Hypothalamus (tissue), 51 donors: ENCODE results near the gene LTC4S.
"Not testable (repeated sequence)": the region's sequence is repeated elsewhere in the genome, so short reads cannot be mapped to it uniquely, and the experiment has no call there.

Experiments used
- DNase-seq, 51 donors: peaks; one replicate each; lab custom pipeline; 2025; lab: John Stamatoyannopoulos, UW

LTC4S gene

DNA sequence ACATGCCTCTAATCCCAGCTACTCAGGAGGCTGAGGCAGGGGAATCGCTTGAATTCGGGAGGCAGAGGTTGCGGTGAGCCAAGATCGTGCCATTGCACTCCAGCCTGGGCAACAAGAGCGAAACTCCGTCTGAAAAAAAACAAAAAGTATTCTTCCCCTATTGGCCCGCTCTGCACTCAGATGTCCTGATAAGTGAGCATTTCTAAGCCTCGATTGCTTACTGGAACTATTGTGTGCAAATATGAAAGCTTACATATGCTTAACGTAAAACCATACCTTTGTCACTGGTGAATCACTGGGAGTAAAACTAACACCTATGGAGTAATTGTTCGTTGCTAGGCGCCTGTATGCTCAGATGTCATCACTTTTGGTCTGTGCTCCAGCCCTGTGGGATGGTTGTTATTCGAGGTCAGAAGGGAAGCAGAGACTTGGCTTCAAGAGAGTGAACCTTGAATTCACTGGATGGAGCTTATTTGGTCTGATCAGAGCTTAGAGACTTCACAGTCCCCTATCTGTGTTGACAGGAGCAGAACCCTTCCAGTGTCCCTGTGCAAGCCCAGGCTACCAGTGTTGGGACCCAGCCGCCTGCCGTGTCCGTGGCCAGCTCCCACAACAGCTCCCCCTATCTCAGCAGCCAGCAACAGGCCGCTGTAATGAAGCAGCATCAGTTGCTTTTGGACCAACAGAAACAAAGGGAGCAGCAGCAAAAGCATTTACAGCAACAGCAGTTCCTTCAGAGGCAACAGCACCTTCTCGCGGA lies 25.3 kb upstream of the LTC4S start:
- no peak for DNase-seq

GRCh38 chr5:179769271-179769670 lies 24.5 kb upstream of the LTC4S start:
- DNase-seq: no peak

GRCh38 chr5:179769796-179770195 lies 24.0 kb upstream of the LTC4S start:
- DNase-seq: no peak

- DNase-seq: no peak
Measured at GRCh38 chr5:179771311-179771895, 22.4 kb upstream of the LTC4S start.

- DNase-seq: no peak
Measured at GRCh38 chr5:179772351-179772750, 21.4 kb upstream of the LTC4S start.

DNA sequence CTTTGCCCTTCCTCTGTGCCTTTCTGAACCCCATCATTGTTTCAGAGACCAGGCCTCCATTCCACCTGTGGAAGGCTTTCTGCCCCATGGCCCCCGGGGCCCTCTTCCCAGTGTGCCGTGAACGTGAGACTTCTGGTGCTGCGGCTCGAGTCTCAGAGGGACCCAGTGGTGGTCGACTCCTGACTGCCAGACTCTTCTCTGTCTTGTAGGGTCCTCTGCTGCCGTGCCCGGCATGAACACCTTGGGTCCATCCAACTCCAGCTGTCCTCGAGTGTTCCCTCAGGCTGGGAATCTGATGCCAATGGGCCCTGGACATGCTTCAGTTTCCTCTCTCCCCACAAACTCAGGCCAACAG lies 20.1 kb upstream of the LTC4S start:
- DNase-seq: no peak

- no peak for DNase-seq
Measured at GRCh38 chr5:179774442-179774841, 19.3 kb upstream of the LTC4S start.

- no peak for DNase-seq
Measured at GRCh38 chr5:179776411-179776938, 17.3 kb upstream of the LTC4S start.

- no peak for DNase-seq
Measured at GRCh38 chr5:179777456-179777855, 16.3 kb upstream of the LTC4S start.

DNA sequence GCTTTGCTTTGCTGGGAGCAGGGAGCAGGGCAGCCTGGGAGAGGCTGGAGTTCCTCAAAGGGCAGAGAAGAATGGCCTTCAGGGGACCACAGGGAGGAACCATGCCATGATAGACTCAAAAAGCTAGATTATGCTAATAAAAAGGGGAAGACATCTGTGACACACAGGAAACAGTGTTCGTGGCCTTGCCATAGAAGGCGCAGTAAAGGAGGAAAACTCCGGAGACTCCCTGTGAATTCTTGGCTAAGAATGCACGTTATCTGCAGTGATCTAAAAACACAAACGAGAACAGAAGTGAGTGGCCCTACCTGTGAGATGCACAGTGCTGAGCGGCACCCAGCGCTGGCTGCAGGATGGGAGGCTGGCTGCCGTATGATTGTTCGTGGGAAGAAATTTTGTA lies 15.9 kb upstream of the LTC4S start:
- no peak for DNase-seq

DNA sequence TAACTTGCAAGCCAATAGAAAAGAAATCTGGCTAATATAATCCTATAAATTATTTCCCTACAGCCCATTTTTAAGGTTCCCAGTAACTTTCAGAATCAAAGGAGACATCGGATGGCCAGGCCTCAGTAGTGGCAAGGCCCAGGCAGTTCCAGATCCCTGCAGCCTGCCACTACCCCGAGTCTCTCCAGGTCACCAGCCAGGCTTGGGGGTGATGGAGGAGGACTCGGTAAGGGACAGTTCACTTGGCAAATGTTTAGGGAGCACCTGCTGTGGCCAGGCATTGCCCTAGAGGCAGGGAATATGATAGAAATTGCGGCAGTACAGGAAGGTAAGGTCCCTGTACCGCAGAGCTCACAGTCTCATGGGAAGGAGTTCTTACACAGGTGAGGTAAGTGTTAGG lies 15.2 kb upstream of the LTC4S start:
- DNase-seq: no peak

DNA sequence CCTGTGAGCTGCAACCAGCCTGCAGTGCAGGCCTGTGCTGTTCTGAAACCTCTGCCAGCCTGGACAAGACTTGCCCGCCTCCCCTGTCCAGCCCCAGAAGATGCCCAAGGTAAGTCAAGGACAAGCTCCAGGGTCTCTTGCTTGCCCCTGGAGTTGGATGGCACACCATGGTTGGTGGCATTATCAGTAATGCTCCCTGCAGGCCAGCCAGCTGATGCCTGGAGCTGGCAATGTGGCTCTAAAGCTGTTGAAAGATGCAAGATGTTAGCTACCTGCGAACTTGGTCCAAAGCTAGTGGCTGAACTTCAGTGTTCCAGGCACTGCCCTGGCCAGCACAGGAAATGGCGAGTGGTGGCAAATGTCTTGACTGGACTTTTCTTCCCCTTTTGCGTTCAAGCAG lies 14.0 kb upstream of the LTC4S start:
- DNase-seq: no peak

DNA sequence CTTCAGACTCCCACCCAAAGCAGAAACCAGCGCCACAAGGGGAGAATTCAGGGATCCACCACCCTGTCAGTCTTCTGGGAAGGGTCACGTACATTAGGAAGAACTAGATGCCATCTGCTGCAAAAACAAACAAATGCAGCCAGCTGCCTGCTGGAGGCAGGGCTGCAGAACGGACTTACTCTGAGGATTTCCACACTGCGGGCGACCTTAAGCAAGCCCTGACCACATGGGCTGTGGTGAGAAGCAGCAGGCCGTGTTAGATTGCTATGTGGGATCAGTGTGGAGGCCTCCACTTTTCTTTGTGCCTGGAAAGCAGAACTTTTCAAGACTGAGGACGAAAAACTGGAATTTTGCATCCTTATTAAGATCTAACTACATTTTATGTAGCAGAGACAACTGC lies 13.4 kb upstream of the LTC4S start:
- no peak for DNase-seq

DNA sequence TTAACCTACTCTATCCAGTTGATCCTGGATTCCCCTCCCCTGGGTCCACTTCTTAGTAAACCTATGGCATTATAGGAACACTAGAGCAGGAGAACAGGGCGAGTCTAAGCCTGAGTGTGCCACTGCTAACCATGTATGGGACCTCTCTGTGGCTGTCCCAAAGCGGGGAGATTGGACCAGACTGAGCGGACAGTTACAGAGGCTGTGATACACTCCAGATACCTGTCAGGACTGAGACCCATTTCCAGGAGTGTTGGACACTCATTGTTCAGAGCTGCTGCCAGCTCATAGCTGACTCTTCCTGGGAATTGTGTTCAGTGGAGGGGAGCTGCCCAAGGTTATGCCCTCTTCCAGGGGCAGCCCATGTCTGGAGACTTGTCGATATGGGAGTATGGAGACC lies 11.9 kb upstream of the LTC4S start:
- no peak for DNase-seq

DNA sequence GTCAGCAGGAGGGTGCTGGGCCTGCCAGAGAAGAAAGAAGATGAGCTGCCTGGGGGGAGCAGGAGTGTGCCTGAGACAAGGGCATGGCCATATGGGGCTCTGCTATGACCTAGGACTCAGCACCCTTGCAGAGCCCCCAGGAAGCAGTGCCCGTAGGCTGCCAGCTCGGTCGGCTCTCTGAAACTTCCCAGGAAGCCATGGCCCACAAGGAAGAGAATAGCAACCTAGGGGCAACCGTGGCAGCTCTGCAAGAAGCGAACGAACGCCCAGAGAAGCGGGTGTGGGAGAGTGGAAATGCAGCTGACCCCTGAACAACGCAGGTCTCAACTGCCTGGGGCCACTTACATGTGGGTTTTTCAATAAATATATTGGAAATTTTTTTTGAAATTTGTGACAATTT lies 10.7 kb upstream of the LTC4S start:
- DNase-seq: no peak

DNA sequence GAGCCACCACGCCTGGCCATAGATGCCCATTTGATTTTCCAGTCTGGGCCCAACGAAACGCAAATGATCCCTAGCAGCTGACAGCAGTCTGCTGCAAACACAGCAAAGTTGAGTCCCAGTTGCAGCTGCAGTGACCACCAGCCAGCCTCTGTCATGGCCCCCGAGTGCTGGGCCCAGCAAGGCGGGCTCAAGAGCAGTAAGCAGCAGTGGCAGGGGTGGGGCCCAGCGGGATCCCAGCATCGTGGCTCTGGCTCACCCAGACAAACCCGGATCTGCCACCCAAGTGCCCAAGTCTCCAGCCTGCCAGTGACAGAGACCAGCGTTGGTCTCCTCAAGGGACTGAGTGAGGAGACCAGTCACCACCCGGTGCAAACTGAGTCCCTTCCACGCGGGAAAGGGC lies 6.9 kb upstream of the LTC4S start:
- no peak for DNase-seq

GRCh38 chr5:179788193-179788854 lies 5.5 kb upstream of the LTC4S start:
- no peak for DNase-seq

- not testable (repeated sequence) for DNase-seq
Measured at GRCh38 chr5:179789278-179789677, 4.5 kb upstream of the LTC4S start.

DNA sequence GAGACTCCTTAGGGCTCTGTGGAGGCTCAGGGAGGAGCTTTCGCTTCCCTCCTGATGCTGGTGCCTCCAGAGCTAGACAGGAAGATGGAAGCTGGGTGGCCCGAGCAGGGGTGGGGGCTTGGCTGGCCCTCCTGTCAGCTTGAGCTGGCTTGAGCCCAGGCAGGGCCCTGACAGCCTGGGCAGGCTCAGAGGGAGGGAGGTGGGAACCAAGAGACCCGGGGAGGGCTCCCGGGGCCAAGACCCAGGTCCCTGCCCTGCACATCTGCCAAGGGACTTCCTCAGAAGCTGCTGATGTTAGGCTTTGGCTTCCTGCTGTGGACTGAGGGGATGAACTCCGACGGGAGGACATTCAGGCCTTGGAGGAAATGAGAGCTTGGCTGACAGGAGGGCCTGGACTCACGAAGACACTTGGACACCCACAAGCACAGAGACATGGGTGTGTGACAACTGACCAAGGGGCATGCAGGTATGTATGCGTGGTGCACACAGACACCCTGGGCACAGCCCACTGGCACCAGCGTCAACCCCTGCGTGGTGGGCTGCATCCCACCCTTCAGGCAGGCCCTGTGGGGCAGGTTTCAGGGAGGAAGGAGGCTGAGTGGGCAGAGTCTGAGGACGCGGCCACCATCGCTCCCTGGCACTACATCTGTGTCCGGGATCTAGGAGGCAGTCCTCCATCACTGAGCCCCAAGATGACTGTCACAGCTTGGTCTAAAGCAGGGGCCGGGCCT lies 1.7 kb upstream of the LTC4S start:
- DNase-seq: peak in 1 of 51 donors; percentile 10

DNA sequence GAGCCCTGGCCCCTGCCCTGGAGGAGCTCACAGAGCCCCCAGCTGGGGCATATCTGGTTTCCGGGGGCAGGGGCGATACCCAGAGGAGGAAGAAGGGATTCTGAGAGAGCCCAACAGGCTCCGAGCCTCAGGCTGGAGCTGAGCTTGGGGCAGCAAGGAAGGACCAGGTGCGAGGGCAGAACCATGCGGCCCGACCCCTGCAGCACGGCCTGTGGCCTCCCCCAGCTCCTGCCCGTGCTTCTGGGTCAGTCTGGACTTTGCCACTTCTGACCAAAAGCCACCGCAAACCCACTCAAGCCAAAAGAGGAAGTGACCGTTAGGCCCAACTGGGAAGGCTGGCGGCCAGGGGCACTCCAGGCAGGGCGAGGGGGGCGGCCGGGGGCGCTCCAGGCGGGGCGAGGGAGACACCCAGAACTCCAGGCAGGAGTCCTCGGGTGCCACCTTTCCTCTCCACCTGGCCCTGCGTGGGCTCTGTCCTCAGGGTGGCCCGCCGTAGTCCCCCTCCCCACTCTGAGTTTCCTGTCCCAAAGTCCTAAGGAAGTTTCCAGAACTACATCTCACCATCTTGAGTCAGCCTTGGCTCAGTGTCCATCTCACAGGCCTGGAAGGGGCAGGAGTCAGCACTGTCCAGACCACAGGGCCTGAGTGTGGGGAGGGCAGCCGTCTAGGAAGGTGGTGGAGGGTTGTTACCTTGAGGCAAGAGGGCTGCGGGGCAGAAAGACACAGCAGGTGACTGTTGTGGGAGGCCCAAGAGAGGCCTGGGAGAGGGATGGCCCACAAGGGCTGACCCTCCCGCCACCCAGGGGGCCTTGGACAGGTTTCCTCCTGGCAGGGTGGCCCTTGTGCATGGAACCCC lies 946 bp upstream of the LTC4S start:
- DNase-seq: peak in 4 of 51 donors; percentile 5 to 35 (median 28)
